Fibroblast of lung (primary cell): ENCODE measurements around the gene HIP1.

Experiments
- EZH2 ChIP-seq: IDR thresholded peaks from 2 replicates; pipeline ENCODE4 v1.5.1; 2012; ENCODE audit warnings: low read length, control low read depth, mild to moderate bottlenecking; ENCODE audit errors: missing control alignments
- TF ChIP-seq, protein P1 (sequence below), 2 donors: IDR thresholded peaks in 1 of 2; conservative IDR thresholded peaks in 1 of 2; 1 replicate in 1 of 2; 2 replicates in 1 of 2; pipeline ENCODE4 v1.5.1; 2011 to 2012; ENCODE audit warnings: low read length in 2 of 2, control low read depth in 1 of 2, inconsistent platforms in 1 of 2, low read depth in 1 of 2, mild to moderate bottlenecking in 1 of 2

DNA sequence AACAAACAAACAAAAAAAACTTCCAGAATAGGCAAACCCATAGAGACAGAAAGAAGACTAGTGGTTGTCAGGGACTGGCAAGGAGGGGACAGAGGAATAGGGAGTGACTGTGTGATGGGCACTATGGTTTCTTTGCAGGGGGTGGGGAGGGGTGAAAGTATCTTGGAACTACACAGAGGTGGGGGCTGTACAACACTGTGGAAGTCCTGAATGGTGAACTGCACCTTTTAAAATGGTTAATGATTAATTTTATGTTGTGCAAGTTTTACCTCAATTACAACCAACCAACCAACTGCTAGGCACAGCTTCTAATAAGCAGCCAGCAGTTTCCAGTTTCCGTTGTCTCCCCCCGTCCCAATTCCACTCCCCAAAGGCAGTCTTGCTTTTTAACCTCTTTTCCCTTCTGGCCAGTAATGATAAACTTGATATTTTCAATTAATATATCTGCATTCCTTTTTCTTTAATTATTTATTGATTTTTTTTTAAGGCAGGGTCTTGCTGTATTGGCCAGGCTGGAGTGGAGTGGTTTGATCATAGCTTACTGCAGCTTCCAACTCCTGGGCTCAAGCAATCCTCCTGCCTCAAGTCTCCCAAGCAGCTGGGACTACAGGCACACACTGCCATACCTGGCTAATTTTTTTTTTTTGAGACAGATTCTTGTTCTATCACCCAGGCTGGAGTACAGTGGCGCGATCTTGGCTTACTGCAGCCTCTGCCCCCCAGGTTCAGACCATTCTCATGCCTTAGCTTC, 46.8 kb downstream of the HIP1 start:
- TF ChIP-seq, protein P1, sequence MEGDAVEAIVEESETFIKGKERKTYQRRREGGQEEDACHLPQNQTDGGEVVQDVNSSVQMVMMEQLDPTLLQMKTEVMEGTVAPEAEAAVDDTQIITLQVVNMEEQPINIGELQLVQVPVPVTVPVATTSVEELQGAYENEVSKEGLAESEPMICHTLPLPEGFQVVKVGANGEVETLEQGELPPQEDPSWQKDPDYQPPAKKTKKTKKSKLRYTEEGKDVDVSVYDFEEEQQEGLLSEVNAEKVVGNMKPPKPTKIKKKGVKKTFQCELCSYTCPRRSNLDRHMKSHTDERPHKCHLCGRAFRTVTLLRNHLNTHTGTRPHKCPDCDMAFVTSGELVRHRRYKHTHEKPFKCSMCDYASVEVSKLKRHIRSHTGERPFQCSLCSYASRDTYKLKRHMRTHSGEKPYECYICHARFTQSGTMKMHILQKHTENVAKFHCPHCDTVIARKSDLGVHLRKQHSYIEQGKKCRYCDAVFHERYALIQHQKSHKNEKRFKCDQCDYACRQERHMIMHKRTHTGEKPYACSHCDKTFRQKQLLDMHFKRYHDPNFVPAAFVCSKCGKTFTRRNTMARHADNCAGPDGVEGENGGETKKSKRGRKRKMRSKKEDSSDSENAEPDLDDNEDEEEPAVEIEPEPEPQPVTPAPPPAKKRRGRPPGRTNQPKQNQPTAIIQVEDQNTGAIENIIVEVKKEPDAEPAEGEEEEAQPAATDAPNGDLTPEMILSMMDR (conservative IDR thresholded peaks at IDR 0.05 in 1 of 2, IDR thresholded peaks at IDR 0.05 in 1 of 2; ENCODE audit: low read depth in 1 of 2, low read length in 2 of 2), result no peak
- no peak for TF ChIP-seq EZH2
